ENCODE results near the gene ZNF398.

DNA sequence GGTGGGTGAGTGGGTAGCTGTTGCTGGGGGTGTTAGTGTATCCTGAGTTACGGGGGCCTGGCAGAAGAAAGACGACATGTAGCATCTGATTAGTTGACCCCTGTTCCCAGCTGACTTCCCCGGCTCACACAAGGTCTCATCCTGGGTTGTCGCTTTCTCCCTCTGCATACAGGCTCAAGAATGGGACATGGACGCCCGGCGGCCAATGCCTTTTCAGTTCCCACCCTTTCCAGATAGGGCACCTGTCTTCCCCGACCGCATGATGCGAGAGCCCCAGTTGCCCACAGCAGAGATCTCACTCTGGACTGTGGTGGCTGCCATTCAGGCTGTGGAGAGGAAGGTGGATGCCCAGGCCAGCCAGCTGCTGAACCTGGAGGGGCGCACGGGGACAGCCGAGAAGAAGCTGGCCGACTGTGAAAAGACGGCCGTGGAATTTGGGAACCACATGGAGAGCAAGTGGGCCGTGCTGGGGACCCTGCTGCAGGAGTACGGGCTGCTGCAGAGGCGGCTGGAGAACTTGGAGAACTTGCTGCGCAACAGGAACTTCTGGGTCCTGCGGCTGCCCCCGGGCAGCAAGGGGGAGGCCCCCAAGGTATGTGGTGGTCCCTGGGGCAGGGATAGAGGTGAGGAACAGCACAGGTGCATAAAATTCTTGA is 51.0 kb downstream of the ZNF398 start:
- no peak for TF ChIP-seq JUND (IDR thresholded peaks at IDR 0.05; ENCODE audit: borderline replicate concordance, low read depth, low read length)
- no peak for TF ChIP-seq JUND (tag; IDR thresholded peaks at IDR 0.05; ENCODE audit: borderline replicate concordance, low read depth, low read length)
- no peak for TF ChIP-seq RFX1 (IDR thresholded peaks at IDR 0.05)
- no peak for TF ChIP-seq IRF2 (CRISPR knock-in tag; IDR thresholded peaks at IDR 0.05)
- TF ChIP-seq PTTG1 (tag; IDR thresholded peaks at IDR 0.05; ENCODE audit: low read depth): no peak
- no peak for TF ChIP-seq TRIM24 (IDR thresholded peaks at IDR 0.05)
- TF ChIP-seq, protein P1, sequence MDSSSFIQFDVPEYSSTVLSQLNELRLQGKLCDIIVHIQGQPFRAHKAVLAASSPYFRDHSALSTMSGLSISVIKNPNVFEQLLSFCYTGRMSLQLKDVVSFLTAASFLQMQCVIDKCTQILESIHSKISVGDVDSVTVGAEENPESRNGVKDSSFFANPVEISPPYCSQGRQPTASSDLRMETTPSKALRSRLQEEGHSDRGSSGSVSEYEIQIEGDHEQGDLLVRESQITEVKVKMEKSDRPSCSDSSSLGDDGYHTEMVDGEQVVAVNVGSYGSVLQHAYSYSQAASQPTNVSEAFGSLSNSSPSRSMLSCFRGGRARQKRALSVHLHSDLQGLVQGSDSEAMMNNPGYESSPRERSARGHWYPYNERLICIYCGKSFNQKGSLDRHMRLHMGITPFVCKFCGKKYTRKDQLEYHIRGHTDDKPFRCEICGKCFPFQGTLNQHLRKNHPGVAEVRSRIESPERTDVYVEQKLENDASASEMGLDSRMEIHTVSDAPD (CRISPR knock-in tag; IDR thresholded peaks at IDR 0.05): no peak
- TF ChIP-seq ZBED1 (IDR thresholded peaks at IDR 0.05): no peak
- no peak for TF ChIP-seq ZNF695 (CRISPR knock-in tag; IDR thresholded peaks at IDR 0.05)
- TF ChIP-seq, protein P2, sequence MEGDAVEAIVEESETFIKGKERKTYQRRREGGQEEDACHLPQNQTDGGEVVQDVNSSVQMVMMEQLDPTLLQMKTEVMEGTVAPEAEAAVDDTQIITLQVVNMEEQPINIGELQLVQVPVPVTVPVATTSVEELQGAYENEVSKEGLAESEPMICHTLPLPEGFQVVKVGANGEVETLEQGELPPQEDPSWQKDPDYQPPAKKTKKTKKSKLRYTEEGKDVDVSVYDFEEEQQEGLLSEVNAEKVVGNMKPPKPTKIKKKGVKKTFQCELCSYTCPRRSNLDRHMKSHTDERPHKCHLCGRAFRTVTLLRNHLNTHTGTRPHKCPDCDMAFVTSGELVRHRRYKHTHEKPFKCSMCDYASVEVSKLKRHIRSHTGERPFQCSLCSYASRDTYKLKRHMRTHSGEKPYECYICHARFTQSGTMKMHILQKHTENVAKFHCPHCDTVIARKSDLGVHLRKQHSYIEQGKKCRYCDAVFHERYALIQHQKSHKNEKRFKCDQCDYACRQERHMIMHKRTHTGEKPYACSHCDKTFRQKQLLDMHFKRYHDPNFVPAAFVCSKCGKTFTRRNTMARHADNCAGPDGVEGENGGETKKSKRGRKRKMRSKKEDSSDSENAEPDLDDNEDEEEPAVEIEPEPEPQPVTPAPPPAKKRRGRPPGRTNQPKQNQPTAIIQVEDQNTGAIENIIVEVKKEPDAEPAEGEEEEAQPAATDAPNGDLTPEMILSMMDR (IDR thresholded peaks at IDR 0.05 in 2 of 3, conservative IDR thresholded peaks at IDR 0.05 in 1 of 3; ENCODE audit: insufficient read depth in 2 of 3, low read depth in 1 of 3, low read length in 3 of 3): no peak
- no peak for TF ChIP-seq NFYB (IDR thresholded peaks at IDR 0.05; ENCODE audit: extremely low read depth, insufficient read length)
- TF ChIP-seq, protein P3, sequence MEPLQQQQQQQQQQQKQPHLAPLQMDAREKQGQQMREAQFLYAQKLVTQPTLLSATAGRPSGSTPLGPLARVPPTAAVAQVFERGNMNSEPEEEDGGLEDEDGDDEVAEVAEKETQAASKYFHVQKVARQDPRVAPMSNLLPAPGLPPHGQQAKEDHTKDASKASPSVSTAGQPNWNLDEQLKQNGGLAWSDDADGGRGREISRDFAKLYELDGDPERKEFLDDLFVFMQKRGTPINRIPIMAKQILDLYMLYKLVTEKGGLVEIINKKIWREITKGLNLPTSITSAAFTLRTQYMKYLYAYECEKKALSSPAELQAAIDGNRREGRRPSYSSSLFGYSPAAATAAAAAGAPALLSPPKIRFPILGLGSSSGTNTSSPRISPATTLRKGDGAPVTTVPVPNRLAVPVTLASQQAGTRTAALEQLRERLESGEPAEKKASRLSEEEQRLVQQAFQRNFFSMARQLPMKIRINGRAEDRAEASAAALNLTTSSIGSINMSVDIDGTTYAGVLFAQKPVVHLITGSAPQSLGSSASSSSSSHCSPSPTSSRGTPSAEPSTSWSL (CRISPR knock-in tag; IDR thresholded peaks at IDR 0.05; ENCODE audit: borderline replicate concordance): no peak
- no peak for TF ChIP-seq CBX3 (IDR thresholded peaks at IDR 0.05; ENCODE audit: borderline replicate concordance in 1 of 2, low read length in 2 of 2)
- TF ChIP-seq SPI1 (IDR thresholded peaks at IDR 0.05; ENCODE audit: borderline replicate concordance, low read depth, low read length): no peak

Data from K562 (cell line).